Testis (tissue), 2 donors: ENCODE results near the gene SLCO1B3.

Experiments
- POLR2A ChIP-seq: fragments of 450-650 bp; IDR thresholded peaks from one replicate; pipeline ENCODE4 v1.6.1; 2017; ENCODE audit warnings: antibody characterized with exemption, mild to moderate bottlenecking, moderate library complexity
- TF ChIP-seq, protein P1 (sequence below), 3 experiments: fragments of 450-650 bp in 2 of 3; fragments of 200-600 bp in 1 of 3; sonication (generic) in 1 of 3; IDR thresholded peaks; one replicate each; pipeline ENCODE4 v1.5.1; 2016 to 2019; ENCODE audit warnings: antibody characterized with exemption in 3 of 3, mild to moderate bottlenecking in 2 of 3, moderate library complexity in 1 of 3

DNA sequence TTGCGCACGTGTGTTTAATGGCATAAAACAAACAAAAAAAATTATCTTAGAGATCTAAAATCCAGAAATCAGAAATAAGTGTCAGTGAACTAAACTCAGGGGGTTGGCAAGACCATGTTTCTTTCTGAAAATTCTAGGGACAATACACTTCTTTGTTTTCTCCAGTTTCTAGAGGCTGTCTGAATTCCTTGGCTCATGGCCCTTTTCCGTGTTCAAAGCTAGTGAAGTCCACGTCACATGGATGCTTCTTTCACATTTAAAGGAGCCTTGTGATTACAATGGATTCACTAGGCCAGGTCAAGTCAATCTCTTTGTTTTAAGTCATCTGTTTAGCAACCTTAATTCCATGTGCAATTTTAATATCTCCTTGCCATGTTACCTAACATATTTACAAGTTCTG lies 22.4 kb downstream of the SLCO1B3 start:
- TF ChIP-seq POLR2A = no peak
- TF ChIP-seq, protein P1, sequence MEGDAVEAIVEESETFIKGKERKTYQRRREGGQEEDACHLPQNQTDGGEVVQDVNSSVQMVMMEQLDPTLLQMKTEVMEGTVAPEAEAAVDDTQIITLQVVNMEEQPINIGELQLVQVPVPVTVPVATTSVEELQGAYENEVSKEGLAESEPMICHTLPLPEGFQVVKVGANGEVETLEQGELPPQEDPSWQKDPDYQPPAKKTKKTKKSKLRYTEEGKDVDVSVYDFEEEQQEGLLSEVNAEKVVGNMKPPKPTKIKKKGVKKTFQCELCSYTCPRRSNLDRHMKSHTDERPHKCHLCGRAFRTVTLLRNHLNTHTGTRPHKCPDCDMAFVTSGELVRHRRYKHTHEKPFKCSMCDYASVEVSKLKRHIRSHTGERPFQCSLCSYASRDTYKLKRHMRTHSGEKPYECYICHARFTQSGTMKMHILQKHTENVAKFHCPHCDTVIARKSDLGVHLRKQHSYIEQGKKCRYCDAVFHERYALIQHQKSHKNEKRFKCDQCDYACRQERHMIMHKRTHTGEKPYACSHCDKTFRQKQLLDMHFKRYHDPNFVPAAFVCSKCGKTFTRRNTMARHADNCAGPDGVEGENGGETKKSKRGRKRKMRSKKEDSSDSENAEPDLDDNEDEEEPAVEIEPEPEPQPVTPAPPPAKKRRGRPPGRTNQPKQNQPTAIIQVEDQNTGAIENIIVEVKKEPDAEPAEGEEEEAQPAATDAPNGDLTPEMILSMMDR (IDR thresholded peaks at IDR 0.05) = no peak
